Neural cell (in vitro differentiated cells): ENCODE data around the gene RNF26.

Source experiments
- CTCF ChIP-seq: fragments of 450-650 bp; IDR thresholded peaks from 2 replicates; pipeline ENCODE4 v1.5.1; 2014; ENCODE audit warnings: antibody characterized with exemption, mild to moderate bottlenecking, moderate library complexity; ENCODE audit not compliant: poor library complexity, severe bottlenecking
- EP300 ChIP-seq: fragments of 450-650 bp; conservative IDR thresholded peaks from 2 replicates; pipeline ENCODE4 v1.6.1; 2014; ENCODE audit warnings: antibody characterized with exemption, mild to moderate bottlenecking, moderate library complexity; ENCODE audit not compliant: poor library complexity, severe bottlenecking
- EZH2 ChIP-seq: fragments of 200-600, 300-800 bp; shearing (Covaris generic), sonication (generic); IDR thresholded peaks from 2 replicates; pipeline ENCODE4 v1.6.1; 2014; ENCODE audit warnings: antibody characterized with exemption, low read length, borderline replicate concordance, mild to moderate bottlenecking; ENCODE audit not compliant: insufficient read depth, poor library complexity, severe bottlenecking
- MXI1 ChIP-seq: fragments of 450-650 bp; conservative IDR thresholded peaks from 2 replicates; pipeline ENCODE4 v1.6.1; 2014; ENCODE audit warnings: antibody characterized with exemption, mild to moderate bottlenecking; ENCODE audit not compliant: poor library complexity, severe bottlenecking
- POLR2AphosphoS5 ChIP-seq: IDR thresholded peaks from 2 replicates; pipeline ENCODE4 v1.6.1; 2012
- RAD21 ChIP-seq: fragments of 450-650 bp; conservative IDR thresholded peaks from 2 replicates; pipeline ENCODE4 v1.6.1; 2014; ENCODE audit warnings: antibody characterized with exemption, mild to moderate bottlenecking, moderate library complexity
- TAF1 ChIP-seq: IDR thresholded peaks from 2 replicates; pipeline ENCODE4 v1.6.1; 2012; ENCODE audit warnings: low read depth
- TF ChIP-seq, protein P1 (sequence below): IDR thresholded peaks from 2 replicates; pipeline ENCODE4 v1.6.1; 2012; ENCODE audit warnings: borderline replicate concordance

DNA sequence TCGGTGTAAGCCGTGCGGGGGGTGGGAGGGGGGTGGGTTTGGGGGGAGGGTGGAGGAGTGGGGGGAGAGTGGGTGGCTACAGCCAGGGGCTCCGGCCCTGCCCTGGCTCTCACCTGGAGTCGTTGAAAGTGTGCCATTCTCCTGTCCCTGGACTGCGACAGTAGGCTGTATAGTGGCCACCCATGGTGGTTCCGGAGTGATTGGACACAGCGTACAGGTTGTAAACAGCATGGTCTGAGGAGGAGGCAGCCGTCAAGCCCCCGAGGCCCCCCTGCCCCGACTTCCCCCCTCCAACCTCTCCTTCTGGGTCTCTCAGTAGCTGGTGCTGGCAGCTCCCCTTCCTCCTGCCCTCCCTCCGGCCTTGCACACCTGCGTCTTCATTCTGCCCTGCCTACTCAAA lies 22.7 kb downstream of the RNF26 start:
- no peak for TF ChIP-seq CTCF
- no peak for TF ChIP-seq RAD21
- no peak for TF ChIP-seq EZH2
- TF ChIP-seq, protein P1, sequence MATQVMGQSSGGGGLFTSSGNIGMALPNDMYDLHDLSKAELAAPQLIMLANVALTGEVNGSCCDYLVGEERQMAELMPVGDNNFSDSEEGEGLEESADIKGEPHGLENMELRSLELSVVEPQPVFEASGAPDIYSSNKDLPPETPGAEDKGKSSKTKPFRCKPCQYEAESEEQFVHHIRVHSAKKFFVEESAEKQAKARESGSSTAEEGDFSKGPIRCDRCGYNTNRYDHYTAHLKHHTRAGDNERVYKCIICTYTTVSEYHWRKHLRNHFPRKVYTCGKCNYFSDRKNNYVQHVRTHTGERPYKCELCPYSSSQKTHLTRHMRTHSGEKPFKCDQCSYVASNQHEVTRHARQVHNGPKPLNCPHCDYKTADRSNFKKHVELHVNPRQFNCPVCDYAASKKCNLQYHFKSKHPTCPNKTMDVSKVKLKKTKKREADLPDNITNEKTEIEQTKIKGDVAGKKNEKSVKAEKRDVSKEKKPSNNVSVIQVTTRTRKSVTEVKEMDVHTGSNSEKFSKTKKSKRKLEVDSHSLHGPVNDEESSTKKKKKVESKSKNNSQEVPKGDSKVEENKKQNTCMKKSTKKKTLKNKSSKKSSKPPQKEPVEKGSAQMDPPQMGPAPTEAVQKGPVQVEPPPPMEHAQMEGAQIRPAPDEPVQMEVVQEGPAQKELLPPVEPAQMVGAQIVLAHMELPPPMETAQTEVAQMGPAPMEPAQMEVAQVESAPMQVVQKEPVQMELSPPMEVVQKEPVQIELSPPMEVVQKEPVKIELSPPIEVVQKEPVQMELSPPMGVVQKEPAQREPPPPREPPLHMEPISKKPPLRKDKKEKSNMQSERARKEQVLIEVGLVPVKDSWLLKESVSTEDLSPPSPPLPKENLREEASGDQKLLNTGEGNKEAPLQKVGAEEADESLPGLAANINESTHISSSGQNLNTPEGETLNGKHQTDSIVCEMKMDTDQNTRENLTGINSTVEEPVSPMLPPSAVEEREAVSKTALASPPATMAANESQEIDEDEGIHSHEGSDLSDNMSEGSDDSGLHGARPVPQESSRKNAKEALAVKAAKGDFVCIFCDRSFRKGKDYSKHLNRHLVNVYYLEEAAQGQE, result no peak
- TF ChIP-seq POLR2AphosphoS5, result no peak
- no peak for TF ChIP-seq EP300
- no peak for TF ChIP-seq MXI1
- TF ChIP-seq TAF1, result no peak
